Activated T-helper 9 cell treated with anti-CD3 and anti-CD28 coated beads, Interleukin-2, amount 50 U/mL, for 16 hours (primary cell): ENCODE results near the gene CCDC6.

Experiments
- DNase-seq: peaks from one replicate; pipeline ENCODE4 v3.0.0-alpha.2; 2020; ENCODE audit warnings: low read depth

CCDC6 gene

DNA sequence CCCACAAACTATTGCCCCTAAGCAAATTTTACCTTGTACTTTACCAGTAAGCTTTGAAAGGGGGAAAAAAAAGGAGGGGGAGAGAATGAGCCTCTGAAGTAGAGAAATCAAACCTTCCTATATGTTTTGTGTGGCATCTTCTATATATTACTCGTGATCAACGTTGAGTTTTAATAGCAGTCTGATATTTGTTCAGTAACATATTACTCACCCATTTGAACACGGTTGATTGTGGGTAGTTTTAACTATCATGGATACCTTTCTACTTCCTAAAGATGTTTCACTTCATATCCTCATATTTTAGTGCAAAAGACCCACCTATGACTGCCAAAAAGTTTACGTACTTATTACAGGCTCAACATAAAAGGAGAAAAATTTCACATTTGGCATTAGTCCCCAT is 54.5 kb downstream of the CCDC6 start:
- no peak for DNase-seq

- no peak for DNase-seq
Measured at GRCh38 chr10:59847888-59848287, 58.5 kb downstream of the CCDC6 start.

DNA sequence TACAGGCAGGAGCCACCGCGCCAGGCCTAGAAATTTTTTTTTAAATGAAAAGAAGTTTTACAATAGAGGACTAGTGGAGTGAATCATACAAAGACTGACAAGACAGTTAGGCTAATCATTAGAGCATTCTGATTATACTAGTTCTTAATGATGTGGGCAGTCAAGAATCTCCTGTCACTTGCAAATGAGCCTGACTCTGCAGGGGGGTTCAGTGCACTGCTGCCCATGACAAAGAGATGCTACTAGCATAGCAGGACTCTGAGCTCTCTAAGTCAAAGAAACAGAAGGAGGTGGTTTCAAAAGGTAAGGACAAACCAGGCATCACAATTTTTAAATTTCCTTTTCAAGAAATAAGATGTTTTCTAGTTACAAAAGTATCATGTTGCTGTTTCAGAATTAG is 59.0 kb downstream of the CCDC6 start:
- no peak for DNase-seq

- no peak for DNase-seq
Measured at GRCh38 chr10:59844436-59844835, 61.9 kb downstream of the CCDC6 start.

- DNase-seq: no peak
Measured at GRCh38 chr10:59843748-59844147, 62.6 kb downstream of the CCDC6 start.

- no peak for DNase-seq
Measured at GRCh38 chr10:59839576-59839975, 66.8 kb downstream of the CCDC6 start.

DNA sequence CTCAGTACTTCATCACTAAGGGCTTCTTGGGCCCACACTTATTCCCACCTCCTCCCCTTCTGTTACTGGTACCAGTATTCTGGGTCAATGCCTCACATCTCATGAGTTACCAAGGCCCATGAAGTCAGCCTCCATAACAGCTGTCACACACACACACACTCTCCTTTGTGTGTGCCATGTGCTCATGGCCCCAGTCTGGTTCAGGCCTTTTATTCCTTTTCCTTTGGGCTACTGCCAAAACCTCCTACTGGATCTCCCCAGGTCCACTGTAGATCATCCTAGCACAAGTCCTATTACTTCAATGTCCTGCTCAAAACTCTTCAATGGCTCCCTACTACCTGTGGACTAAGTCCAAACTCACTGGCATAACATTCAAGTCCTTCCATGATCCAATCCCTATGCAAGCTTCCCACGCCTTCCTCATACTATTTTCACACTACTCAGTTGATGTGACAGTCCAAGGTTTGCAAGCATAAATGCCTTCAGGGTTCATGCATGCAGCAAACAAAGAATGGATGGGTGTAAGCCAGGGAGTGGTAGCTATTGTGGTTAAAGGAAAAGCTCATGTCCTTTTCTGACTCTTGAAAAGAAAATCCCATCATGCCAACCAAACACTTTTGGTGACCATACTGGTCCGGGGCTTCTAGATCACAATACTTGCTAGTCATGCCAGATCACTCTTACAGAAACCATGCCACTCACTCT is 68.1 kb downstream of the CCDC6 start:
- DNase-seq: no peak

DNA sequence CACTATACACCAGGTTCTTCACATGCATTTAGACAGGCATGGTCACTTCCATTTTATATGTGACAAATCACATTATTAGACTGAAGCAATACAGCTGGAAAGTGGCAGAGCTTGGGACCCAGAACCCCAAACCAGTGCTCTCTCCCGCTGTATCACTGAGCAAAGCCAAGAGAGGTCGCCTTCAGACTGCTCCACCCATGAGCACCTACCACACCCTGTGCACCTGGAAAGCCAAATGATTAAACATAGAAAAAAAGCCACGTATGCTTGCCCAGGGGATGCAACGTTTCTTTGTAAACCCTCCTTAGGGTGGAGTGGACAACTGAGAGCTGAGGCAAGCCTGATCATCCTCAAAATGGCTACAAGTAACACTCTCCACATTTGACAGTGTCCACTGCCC is 72.5 kb downstream of the CCDC6 start:
- no peak for DNase-seq

- DNase-seq: no peak
Measured at GRCh38 chr10:59832506-59832905, 73.8 kb downstream of the CCDC6 start.

DNA sequence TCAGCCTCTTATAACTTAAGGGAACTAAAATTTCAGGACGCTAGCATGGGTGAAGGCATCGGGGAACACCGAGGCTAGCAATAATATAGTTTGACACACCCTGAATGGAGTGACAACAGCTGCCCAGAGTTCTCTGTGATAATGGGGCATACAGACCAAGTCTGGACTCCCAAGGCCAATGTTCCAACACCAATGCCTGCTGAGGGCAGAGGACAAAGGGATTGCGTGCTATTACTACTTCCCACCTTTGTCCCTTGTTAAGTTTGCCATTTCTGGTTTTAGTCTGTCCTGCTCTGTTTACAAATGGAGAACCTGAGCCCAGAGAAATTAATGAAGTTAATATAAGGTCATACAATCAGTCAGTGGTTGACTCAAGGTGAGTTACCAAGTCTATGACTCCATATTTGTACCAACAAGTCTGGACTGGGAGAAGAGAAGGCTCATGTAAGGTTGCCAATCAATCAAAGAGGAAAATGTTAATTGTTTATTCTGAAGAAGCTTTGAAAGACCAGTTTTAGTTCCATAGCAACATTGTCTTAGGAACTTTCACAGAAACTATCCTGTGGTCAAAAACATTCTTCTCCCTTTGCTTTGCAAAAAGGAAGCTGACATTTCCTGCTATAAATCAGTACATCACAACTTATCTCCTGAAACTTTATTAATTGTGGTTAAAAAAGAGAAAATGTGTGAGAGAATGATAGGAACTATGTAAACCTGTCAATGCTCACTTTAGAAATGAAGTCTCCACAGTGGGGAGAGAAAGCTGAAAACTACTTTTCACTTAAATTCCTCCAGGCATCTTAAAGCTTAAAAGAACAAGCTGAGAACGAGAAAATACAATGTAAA is 74.5 kb downstream of the CCDC6 start:
- no peak for DNase-seq

DNA sequence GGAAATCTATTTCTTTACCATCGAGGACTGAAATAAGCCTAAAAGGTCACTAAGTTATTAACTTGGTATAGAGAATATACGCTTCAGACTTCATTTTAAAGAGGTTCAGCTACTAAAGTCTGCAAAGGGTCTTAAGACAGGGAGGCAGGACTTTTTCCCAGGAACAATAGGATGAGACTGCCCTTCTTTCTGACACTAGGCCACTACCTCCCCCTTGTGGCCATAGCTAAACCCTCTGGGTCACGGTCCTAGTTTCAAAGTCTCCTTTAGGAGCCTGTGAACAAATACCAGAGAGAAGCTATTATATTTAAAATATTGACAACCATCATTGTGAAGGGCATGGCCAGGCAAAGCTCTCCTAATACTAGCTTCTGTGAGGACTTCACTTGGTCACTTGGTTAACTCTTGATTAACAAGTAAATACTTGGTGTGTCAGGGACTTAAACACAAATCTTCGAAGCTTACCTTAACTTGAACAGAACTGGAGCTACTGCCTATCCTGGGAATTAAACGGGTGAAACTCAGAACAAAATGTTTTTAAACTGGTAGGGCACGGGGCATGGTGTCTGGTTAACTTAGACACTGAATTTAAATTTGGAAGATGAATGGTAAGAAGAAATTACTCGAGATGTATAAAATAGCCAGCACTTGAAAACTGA is 75.6 kb downstream of the CCDC6 start:
- DNase-seq: no peak

GRCh38 chr10:59829601-59830000 is 76.8 kb downstream of the CCDC6 start:
- no peak for DNase-seq

DNA sequence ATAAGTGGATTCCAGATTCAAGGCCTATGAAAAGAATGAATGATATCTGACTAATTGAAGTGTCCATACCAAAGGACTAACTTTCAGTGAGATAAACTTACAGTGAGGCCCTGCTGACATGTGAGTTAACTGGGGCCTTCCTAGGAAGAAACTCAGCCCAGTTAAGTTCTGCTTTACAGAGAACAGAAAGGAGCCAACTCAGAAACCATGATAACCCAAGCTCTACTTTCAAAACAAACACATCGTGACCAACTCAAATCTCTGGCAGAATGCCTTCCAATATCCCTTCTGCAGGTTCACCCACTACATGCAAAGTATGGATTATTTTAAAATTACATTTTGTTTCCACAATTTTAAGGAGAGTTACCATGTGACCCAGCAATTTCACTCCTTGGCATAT is 77.3 kb downstream of the CCDC6 start:
- no peak for DNase-seq

- no peak for DNase-seq
Measured at GRCh38 chr10:59825932-59826331, 80.4 kb downstream of the CCDC6 start.

DNA sequence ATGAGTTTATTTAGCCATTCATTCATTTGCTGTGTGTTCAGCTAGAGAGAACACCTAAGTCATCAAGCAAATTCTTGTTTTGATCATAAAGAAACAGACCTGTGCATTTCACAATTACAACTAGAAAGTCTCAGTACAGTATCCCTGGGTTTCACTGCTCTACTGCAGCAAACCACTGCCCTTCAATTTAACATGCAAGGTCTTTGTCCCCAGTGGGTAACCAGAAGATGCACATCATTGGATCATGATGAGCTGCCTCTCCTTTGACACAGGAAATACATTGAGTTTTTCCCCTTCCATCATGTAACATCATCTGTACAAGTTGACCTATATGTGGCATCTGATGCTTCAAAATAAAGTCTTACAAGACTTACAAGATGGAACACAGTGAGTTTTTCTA is 82.6 kb downstream of the CCDC6 start:
- no peak for DNase-seq

DNA sequence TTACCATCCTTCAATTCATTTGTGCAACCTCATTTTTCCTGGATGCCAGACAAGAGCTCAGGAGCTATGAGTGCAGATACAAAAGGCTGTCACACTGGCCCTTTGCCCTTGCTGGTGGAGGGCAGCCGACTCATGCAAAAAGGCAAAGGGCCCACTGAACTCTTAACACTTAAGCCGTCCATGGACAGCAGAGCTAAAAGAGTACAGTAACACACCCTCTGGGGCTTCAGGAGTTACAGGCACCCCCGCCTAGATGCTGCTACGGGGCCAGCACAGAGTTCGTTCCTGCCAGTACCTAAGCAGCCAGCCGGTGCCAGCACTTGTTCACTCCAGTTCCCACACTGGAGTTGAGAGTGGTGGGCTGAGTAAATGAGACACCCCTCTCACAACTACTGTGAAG is 83.2 kb downstream of the CCDC6 start:
- no peak for DNase-seq

DNA sequence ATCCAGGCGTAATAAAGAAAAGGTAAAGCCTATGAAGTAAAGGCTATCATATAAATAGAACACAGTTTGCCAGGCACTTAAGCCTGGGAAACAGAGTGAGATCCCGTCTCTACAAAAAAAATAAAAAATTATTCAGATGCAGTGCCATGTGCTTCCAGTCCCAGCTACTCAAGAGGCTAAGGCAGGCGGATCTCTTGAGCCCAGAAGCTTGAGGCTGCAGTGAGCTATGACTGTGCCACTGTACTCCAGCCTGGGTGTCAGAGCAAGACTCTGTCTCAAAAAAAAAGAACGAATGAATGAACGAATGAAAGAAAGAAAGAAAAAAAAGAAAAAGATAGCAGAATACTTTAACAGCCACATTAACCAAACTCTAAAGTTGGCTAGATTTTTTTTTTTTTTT is 85.9 kb downstream of the CCDC6 start:
- DNase-seq: no peak

- DNase-seq: no peak
Measured at GRCh38 chr10:59819683-59820082, 86.7 kb downstream of the CCDC6 start.

GRCh38 chr10:59819265-59819664 is 87.1 kb downstream of the CCDC6 start:
- DNase-seq: no peak

DNA sequence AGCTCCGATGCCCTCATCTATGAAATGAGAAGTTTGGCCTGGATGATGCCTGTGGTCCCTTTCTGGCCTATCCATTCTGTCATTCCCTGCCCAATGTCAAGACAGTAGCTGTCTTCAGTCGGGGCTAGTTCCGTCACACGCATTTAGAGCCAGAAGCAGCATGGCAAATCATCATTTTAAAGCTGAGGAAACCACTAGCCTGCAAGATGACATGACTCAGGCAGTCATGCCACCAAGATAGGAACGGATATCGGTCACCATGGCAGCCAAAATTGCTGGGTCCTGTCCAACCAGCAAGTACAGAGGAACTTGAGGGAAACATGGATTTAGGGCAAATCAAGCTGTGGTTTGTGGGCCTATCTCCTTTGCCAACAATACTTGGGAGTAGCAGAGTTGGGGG is 88.6 kb downstream of the CCDC6 start:
- DNase-seq: no peak

GRCh38 chr10:59814878-59815277 is 91.5 kb downstream of the CCDC6 start:
- no peak for DNase-seq

GRCh38 chr10:59812519-59813122 is 93.7 kb downstream of the CCDC6 start:
- no peak for DNase-seq

DNA sequence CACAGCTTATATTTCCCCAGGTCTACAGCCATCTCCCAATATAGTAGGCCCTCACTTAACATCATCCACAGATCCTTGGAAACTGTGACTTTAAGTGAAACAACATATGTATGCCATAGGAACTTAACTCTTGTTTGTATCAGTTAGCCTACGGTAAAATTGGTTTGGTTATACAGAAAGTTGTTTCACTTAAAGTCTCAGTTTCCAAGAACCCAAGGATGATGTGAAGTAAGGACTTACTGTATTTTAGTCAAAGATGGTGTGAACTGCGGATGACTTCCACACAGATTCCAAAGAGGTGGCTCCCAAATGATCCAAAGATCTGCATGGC is 96.7 kb downstream of the CCDC6 start:
- DNase-seq: no peak
